ENCODE results near the gene DEPDC5. TPM values are rescaled to one million over a fixed set of nuclear protein-coding genes. Genes with fewer than 3 reads are reported as not detected.

The DEPDC5 gene
- total RNA-seq, 2 experiments from 2014 or later: 43.0 to 77.1 TPM

- CTCF ChIA-PET (ENCODE audit: unreplicated experiment): no interaction called here
- no peaks in the 10 kb centered on the region for H4K20me1 ChIP-seq (ENCODE audit: insufficient read depth, low read length)
- H3K79me2 ChIP-seq (ENCODE audit: insufficient read depth, low read depth, low read length): peaks cover 50% of the 10 kb centered on the region
- intact Hi-C loops (cut with micrococcal nuclease; ENCODE audit: unreplicated experiment): loop anchor here (2.0 kb wide), 1 partner anchor 80 kb away; no protein-coding TSS in a partner anchor
- peak overlapping the region; percentile 95 for H3K4me3 ChIP-seq (ENCODE audit: low read depth, low read length, poor library complexity, severe bottlenecking)
- POLR2A ChIA-PET: no interaction called here
- H3K4me2 ChIP-seq (ENCODE audit: low read length): peak overlapping the region; percentile 96
- H3K9me3 ChIP-seq (ENCODE audit: low read length): no peaks in the 10 kb centered on the region
- H3K36me3 ChIP-seq (ENCODE audit: insufficient read depth, low read length): peaks cover 27% of the 10 kb centered on the region
- H3K4me1 ChIP-seq (ENCODE audit: insufficient read depth, low read length, poor library complexity, severe bottlenecking): peaks cover 41% of the 10 kb centered on the region
- BruUV-seq (replicated peaks): TSS peak; percentile 42
- no peaks in the 10 kb centered on the region for H3K9me2 ChIP-seq (ENCODE audit: insufficient read depth, low read length)
- no peak for TF ChIP-seq CTCF (conservative IDR thresholded peaks at IDR 0.05; ENCODE audit: low read length)
- TF ChIP-seq EZH2phosphoT487 (IDR thresholded peaks at IDR 0.05; ENCODE audit: borderline replicate concordance, low read depth, low read length): no peak
- H3K27ac ChIP-seq (ENCODE audit: low read depth, low read length, poor library complexity, severe bottlenecking): peak overlapping the region; percentile 90
- no peak overlapping the region; the same call in 1 of the 2 replicates for H2AFZ ChIP-seq (ENCODE audit: low read length)
- no peak for DNase-seq (ENCODE audit: low spot score)
These were observed 5.3 kb upstream of the DEPDC5 start for GRCh38 chr22:31748490-31748889.

- ChIA-PET POLR2A (interaction anchor here (0.9 to 1.0 kb wide), 2 partner anchors 88 to 96 kb away, joined by 3 to 4 read pairs; partner anchors contain the start of gene PISD), CTCF (ENCODE audit: unreplicated experiment) (no interaction called here)
- Histone ChIP-seq H3K4me1 (ENCODE audit: insufficient read depth, low read length, poor library complexity, severe bottlenecking) (peaks cover 43% of the 10 kb centered on the region), H4K20me1 (ENCODE audit: insufficient read depth, low read length) (no peaks in the 10 kb centered on the region), H3K4me3 (ENCODE audit: low read depth, low read length, poor library complexity, severe bottlenecking) (peak within 1 kb of the TSS; percentile 95), H3K79me2 (ENCODE audit: insufficient read depth, low read depth, low read length) (peaks cover 46% of the 10 kb centered on the region), H3K9me3 (ENCODE audit: low read length) (no peaks in the 10 kb centered on the region), H2AFZ (ENCODE audit: low read length) (peak within 1 kb of the TSS; percentile 63), H3K4me2 (ENCODE audit: low read length) (peak within 1 kb of the TSS; percentile 96), H3K36me3 (ENCODE audit: insufficient read depth, low read length) (peaks cover 22% of the 10 kb centered on the region), H3K27ac (ENCODE audit: low read depth, low read length, poor library complexity, severe bottlenecking) (peak within 1 kb of the TSS; percentile 90), H3K9me2 (ENCODE audit: insufficient read depth, low read length) (no peaks in the 10 kb centered on the region)
- DNase-seq (ENCODE audit: low spot score): peak; percentile 97
- BruUV-seq (replicated peaks): no TSS peak
- intact Hi-C loops (cut with micrococcal nuclease; ENCODE audit: unreplicated experiment): loop anchor here (2.0 to 5.0 kb wide), 5 partner anchors 43 to 728 kb away; no protein-coding TSS in a partner anchor
- TF ChIP-seq EZH2phosphoT487 (IDR thresholded peaks at IDR 0.05; ENCODE audit: borderline replicate concordance, low read depth, low read length) (no peak), CTCF (conservative IDR thresholded peaks at IDR 0.05; ENCODE audit: low read length) (peak; percentile 45; the same call in 1 of the 2 replicates)
These were observed 4.0 kb upstream of the DEPDC5 start, which contains the start of gene PRR14L for GRCh38 chr22:31749636-31750364. Gene PRR14L (minus strand): TSS chr22:31750132. CDS start chr22:31738860, 11,272 bp downstream.
